ENCODE data around the gene AGBL1.

The AGBL1 gene

GRCh38 chr15:86905625-86906256, 826.1 kb downstream of the AGBL1 start:
- Histone ChIP-seq H3K4me1 (peaks cover 3 to 15% (median 6%) of the 10 kb centered on the region in 10 experiments), H3K27ac (no peak overlapping the region), H4K20me1 (no peaks in the 10 kb centered on the region), H3K27me3 (no peaks in the 10 kb centered on the region), H3K4me2 (no peak overlapping the region), H3K36me3 (no peaks in the 10 kb centered on the region), H3K9me3 (replicated peaks in 1 of 11) (no peaks in the 10 kb centered on the region), H3K9ac (no peak overlapping the region), H3K4me3 (no peak overlapping the region)
- no peak for TF ChIP-seq Cebpa-rat (IDR thresholded peaks at IDR 0.05)

- Histone ChIP-seq H3K27ac (no peak overlapping the region), H3K4me3 (no peak overlapping the region), H3K36me3 (no peaks in the 10 kb centered on the region), H3K9me3 (replicated peaks in 1 of 11) (no peaks in the 10 kb centered on the region), H3K4me1 (peaks cover 9 to 22% (median 12%) of the 10 kb centered on the region in 10 experiments), H3K4me2 (0 out of 22 replicates have a peak overlapping the region, but pooled peaks of 1 of the 11 experiments have one; percentile 5), H3K9ac (no peak overlapping the region), H4K20me1 (no peaks in the 10 kb centered on the region), H3K27me3 (no peaks in the 10 kb centered on the region)
- no peak for TF ChIP-seq Cebpa-rat (IDR thresholded peaks at IDR 0.05)
Observed at GRCh38 chr15:86906376-86906775, 826.7 kb downstream of the AGBL1 start.

DNA sequence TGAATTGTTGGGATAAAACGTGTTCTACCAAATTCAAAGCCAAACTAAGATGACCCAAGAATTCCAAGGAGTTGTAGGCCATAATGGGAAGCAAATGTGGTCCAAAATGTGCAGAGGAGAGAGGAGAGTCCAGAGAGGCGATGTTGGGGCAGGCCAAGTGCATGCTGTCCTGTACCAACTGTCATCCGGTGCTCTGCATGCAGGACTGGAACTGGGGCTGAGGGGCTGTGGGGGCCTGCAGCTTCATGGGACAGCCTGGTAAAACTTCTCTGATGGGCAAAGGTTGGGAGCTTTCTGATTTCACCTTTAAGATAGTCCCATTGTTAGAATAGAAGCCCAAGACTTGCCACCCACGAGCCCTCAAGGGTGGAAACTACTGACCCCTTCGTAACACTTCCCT, 831.4 kb downstream of the AGBL1 start:
- no peaks in the 10 kb centered on the region for H3K27me3 ChIP-seq
- no peak for TF ChIP-seq Cebpa-rat (IDR thresholded peaks at IDR 0.05)
- no peaks in the 10 kb centered on the region for H3K36me3 ChIP-seq
- peak overlapping the region in 5 of 11 experiments; percentile 19 to 42 (median 35); a peak in 5 of 22 replicates for H3K9ac ChIP-seq
- H3K4me3 ChIP-seq: no peak overlapping the region
- H3K4me1 ChIP-seq: peaks cover 26 to 59% (median 41%) of the 10 kb centered on the region in 10 experiments
- H3K4me2 ChIP-seq: peak overlapping the region; percentile 52 to 91 (median 78)
- H3K9me3 ChIP-seq (replicated peaks in 1 of 11): peaks cover 0 to 10% (median 0%) of the 10 kb centered on the region in 11 experiments; a peak in 6 of 22 replicates
- peak overlapping the region in 8 of 11 experiments; percentile 48 to 78 (median 68); a peak in 14 of 22 replicates for H3K27ac ChIP-seq
- no peaks in the 10 kb centered on the region for H4K20me1 ChIP-seq

- no peaks in the 10 kb centered on the region for H3K27me3 ChIP-seq
- TF ChIP-seq Cebpa-rat (IDR thresholded peaks at IDR 0.05): no peak
- peaks cover 42 to 75% (median 57%) of the 10 kb centered on the region in 10 experiments for H3K4me1 ChIP-seq
- peak overlapping the region in 5 of 11 experiments; percentile 39 to 78 (median 70); a peak in 8 of 22 replicates for H3K27ac ChIP-seq
- H3K4me3 ChIP-seq: no peak overlapping the region
- H3K36me3 ChIP-seq: no peaks in the 10 kb centered on the region
- H4K20me1 ChIP-seq: no peaks in the 10 kb centered on the region
- H3K4me2 ChIP-seq: peak overlapping the region in 8 of 11 experiments; percentile 6 to 91 (median 76); a peak in 11 of 22 replicates
- H3K9ac ChIP-seq: no peak overlapping the region
- H3K9me3 ChIP-seq (replicated peaks in 1 of 11): peaks cover 0 to 10% (median 0%) of the 10 kb centered on the region in 11 experiments; a peak in 6 of 22 replicates
Observed at GRCh38 chr15:86912661-86913060, 833.0 kb downstream of the AGBL1 start.

GRCh38 chr15:86915811-86916331, 836.2 kb downstream of the AGBL1 start:
- Histone ChIP-seq H3K9me3 (replicated peaks in 1 of 11) (peaks cover 0 to 10% (median 0%) of the 10 kb centered on the region in 11 experiments; a peak in 6 of 22 replicates), H3K4me1 (peaks cover 56 to 91% (median 81%) of the 10 kb centered on the region in 10 experiments), H4K20me1 (no peaks in the 10 kb centered on the region), H3K9ac (peak overlapping the region in 8 of 11 experiments; percentile 32 to 74 (median 66); a peak in 13 of 22 replicates), H3K4me3 (no peak overlapping the region), H3K36me3 (no peaks in the 10 kb centered on the region), H3K27ac (peak overlapping the region in 9 of 11 experiments; percentile 42 to 84 (median 81); a peak in 17 of 22 replicates), H3K27me3 (no peaks in the 10 kb centered on the region), H3K4me2 (peak overlapping the region; percentile 74 to 87 (median 81))
- no peak for TF ChIP-seq Cebpa-rat (IDR thresholded peaks at IDR 0.05)

DNA sequence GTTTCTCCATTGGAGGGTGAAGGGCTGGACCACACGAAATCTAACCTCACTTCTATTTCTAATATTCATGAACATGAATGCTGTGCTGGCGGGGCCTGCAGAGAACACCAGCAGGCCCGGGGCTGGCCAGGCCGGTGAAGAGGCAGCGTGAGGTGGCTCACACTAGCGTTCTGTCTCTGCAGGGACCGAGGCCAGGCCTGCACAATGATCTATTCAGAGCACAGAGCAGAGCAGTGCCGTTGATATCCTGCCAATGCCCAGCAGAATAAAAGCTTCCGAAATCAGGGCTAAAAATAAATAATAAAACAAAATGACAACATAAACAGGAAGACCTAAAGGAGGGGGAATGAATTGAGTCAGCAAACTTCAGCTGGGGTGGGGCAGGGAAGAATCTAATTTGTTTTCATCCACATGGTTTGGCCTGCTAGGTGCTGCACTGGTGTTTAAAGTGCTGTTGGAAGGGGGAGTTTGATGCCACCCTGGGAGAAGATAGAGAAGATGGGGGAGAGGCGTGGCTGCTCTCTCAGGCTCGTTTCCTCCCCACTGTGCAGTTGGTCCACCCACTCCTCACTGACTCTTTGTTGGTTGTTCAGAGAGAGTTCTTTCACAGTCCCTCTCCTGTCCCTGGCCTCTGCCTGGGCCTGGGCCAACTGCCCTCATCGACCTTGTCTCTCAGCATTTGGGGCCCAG, 837.1 kb downstream of the AGBL1 start:
- Histone ChIP-seq H3K9ac (peak overlapping the region in 9 of 11 experiments; percentile 32 to 74 (median 65); a peak in 16 of 22 replicates), H4K20me1 (no peaks in the 10 kb centered on the region), H3K27me3 (no peaks in the 10 kb centered on the region), H3K36me3 (no peaks in the 10 kb centered on the region), H3K4me2 (peak overlapping the region; percentile 74 to 87 (median 81)), H3K4me1 (peaks cover 47 to 82% (median 73%) of the 10 kb centered on the region in 10 experiments), H3K9me3 (replicated peaks in 1 of 11) (peaks cover 0 to 10% (median 0%) of the 10 kb centered on the region in 11 experiments; a peak in 6 of 22 replicates), H3K27ac (peak overlapping the region in 9 of 11 experiments; percentile 42 to 84 (median 81); a peak in 18 of 22 replicates), H3K4me3 (peak overlapping the region in 1 of 10 experiments; percentile 23; a peak in 1 of 20 replicates)
- TF ChIP-seq Cebpa-rat (IDR thresholded peaks at IDR 0.05): no peak

- Histone ChIP-seq H3K9me3 (replicated peaks in 1 of 11) (peaks cover 0 to 10% (median 0%) of the 10 kb centered on the region in 11 experiments; a peak in 6 of 22 replicates), H3K27me3 (no peaks in the 10 kb centered on the region), H3K9ac (peak overlapping the region in 9 of 11 experiments; percentile 32 to 74 (median 65); a peak in 13 of 22 replicates), H3K36me3 (no peaks in the 10 kb centered on the region), H3K27ac (peak overlapping the region in 9 of 11 experiments; percentile 42 to 84 (median 81); a peak in 18 of 22 replicates), H3K4me3 (no peak overlapping the region), H3K4me2 (peak overlapping the region; percentile 74 to 87 (median 81)), H4K20me1 (no peaks in the 10 kb centered on the region), H3K4me1 (peaks cover 42 to 77% (median 68%) of the 10 kb centered on the region in 10 experiments)
- no peak for TF ChIP-seq Cebpa-rat (IDR thresholded peaks at IDR 0.05)
Observed at GRCh38 chr15:86917361-86917671, 837.6 kb downstream of the AGBL1 start.

DNA sequence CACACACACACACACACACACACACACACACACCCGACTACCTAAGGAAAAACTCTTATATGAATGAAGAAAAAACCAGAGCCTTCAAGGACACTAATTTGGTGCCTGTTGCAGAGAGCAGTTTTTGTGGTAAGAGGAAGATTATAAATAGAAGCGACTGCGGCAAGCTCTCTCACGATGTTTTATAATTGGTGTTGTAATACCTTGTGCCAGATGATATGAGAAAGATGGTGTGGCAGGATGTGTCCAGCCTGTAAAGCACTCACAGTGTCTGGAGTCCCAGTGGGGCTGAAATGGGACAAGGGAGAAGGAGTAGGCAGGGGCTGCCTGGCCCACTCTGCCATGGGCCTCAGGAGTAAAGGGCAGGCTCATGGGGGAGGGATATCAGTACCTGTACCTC, 839.9 kb downstream of the AGBL1 start:
- Histone ChIP-seq H3K4me2 (peak overlapping the region; percentile 74 to 87 (median 79)), H3K36me3 (no peaks in the 10 kb centered on the region), H3K4me3 (peak overlapping the region in 2 of 10 experiments; percentile 3 to 22; a peak in 1 of 20 replicates), H3K9me3 (replicated peaks in 1 of 11) (no peaks in the 10 kb centered on the region), H3K27me3 (no peaks in the 10 kb centered on the region), H3K9ac (peak overlapping the region in 8 of 11 experiments; percentile 53 to 66 (median 58); a peak in 15 of 22 replicates), H3K4me1 (peaks cover 35 to 63% (median 57%) of the 10 kb centered on the region in 10 experiments), H3K27ac (peak overlapping the region in 9 of 11 experiments; percentile 62 to 84 (median 81); a peak in 18 of 22 replicates), H4K20me1 (no peaks in the 10 kb centered on the region)
- peak in 5 of 11 experiments; percentile 12 to 70 (median 28); a peak in 1 of 22 replicates for TF ChIP-seq Cebpa-rat (IDR thresholded peaks at IDR 0.05)

GRCh38 chr15:86929461-86929860, 849.8 kb downstream of the AGBL1 start:
- Histone ChIP-seq H3K9me3 (replicated peaks in 1 of 11) (no peaks in the 10 kb centered on the region), H4K20me1 (no peaks in the 10 kb centered on the region), H3K4me1 (no peaks in the 10 kb centered on the region), H3K4me2 (no peak overlapping the region), H3K27ac (no peak overlapping the region), H3K9ac (no peak overlapping the region), H3K27me3 (no peaks in the 10 kb centered on the region), H3K36me3 (no peaks in the 10 kb centered on the region), H3K4me3 (no peak overlapping the region)
- no peak for TF ChIP-seq Cebpa-rat (IDR thresholded peaks at IDR 0.05)

Data from BLaER1 treated with 17β-estradiol and CSF1 and Interleukin-3, amounts not matched to agents 10 nM and 100 nM (cell line).